Measurements from ENCODE around the gene SKAP1. TPM values are rescaled to one million over a fixed set of nuclear protein-coding genes. Genes with fewer than 3 reads are reported as not detected.

SKAP1 gene
- total and polyA plus RNA-seq, 5 donors: 0.38 to 0.77 (median 0.54) TPM; not detected in 1

GRCh38 chr17:48179071-48179945 is 250.7 kb downstream of the SKAP1 start:
- intact Hi-C loops (cut with DNase I): no loop called here
- H3K4me3 ChIP-seq (ENCODE audit: low read length): no peak overlapping the region
- ATAC-seq (no peak), DNase-seq (no peak)
- no peak overlapping the region for H3K27ac ChIP-seq (ENCODE audit: low read length)
- H3K9me3 ChIP-seq (ENCODE audit: control insufficient read depth, low read length): no peaks in the 10 kb centered on the region
- no peaks in the 10 kb centered on the region for H3K27me3 ChIP-seq (ENCODE audit: control insufficient read depth, insufficient read depth)
- 72% methylated on average over 4 of the region's 4 CpGs for WGBS
- no peaks in the 10 kb centered on the region for H3K4me1 ChIP-seq (ENCODE audit: control insufficient read depth, insufficient read depth, low read length)

GRCh38 chr17:48178317-48178716 is 251.7 kb downstream of the SKAP1 start:
- Histone ChIP-seq H3K27me3 (ENCODE audit: control insufficient read depth, insufficient read depth) (no peaks in the 10 kb centered on the region), H3K27ac (ENCODE audit: low read length) (no peak overlapping the region), H3K9me3 (ENCODE audit: control insufficient read depth, low read length) (no peaks in the 10 kb centered on the region), H3K4me1 (ENCODE audit: control insufficient read depth, insufficient read depth, low read length) (no peaks in the 10 kb centered on the region), H3K4me3 (ENCODE audit: low read length) (no peak overlapping the region)
- no peak for ATAC-seq
- 83% methylated on average over 4 of the region's 4 CpGs for WGBS
- DNase-seq: no peak
- intact Hi-C loops (cut with DNase I): no loop called here

GRCh38 chr17:48177816-48178215 is 252.2 kb downstream of the SKAP1 start:
- ATAC-seq: no peak
- H3K27me3 ChIP-seq (ENCODE audit: control insufficient read depth, insufficient read depth): no peaks in the 10 kb centered on the region

GRCh38 chr17:48176471-48176855 is 253.6 kb downstream of the SKAP1 start:
- 86% methylated on average over 3 of the region's 3 CpGs for WGBS
- intact Hi-C loops (cut with DNase I): no loop called here
- H3K9me3 ChIP-seq (ENCODE audit: control insufficient read depth, low read length): no peaks in the 10 kb centered on the region
- H3K4me3 ChIP-seq (ENCODE audit: low read length): no peak overlapping the region
- H3K27me3 ChIP-seq (ENCODE audit: control insufficient read depth, insufficient read depth): no peaks in the 10 kb centered on the region
- H3K27ac ChIP-seq (ENCODE audit: low read length): no peak overlapping the region
- ATAC-seq: no peak
- H3K4me1 ChIP-seq (ENCODE audit: control insufficient read depth, insufficient read depth, low read length): no peaks in the 10 kb centered on the region
- DNase-seq: no peak

More at GRCh38 chr17:48177816-48178215, 252.2 kb downstream of the SKAP1 start:
- Histone ChIP-seq H3K4me3 (ENCODE audit: low read length) (no peak overlapping the region), H3K27ac (ENCODE audit: low read length) (no peak overlapping the region), H3K4me1 (ENCODE audit: control insufficient read depth, insufficient read depth, low read length) (no peaks in the 10 kb centered on the region), H3K9me3 (ENCODE audit: control insufficient read depth, low read length) (no peaks in the 10 kb centered on the region)
- intact Hi-C loops (cut with DNase I): no loop called here
- WGBS: 72% methylated on average over 1 of the region's 1 CpG
- DNase-seq: no peak

- ATAC-seq: no peak
- H3K9me3 ChIP-seq (ENCODE audit: control insufficient read depth, low read length): no peaks in the 10 kb centered on the region
- H3K4me1 ChIP-seq (ENCODE audit: control insufficient read depth, insufficient read depth, low read length): no peaks in the 10 kb centered on the region
- intact Hi-C loops (cut with DNase I): no loop called here
- no peak overlapping the region for H3K27ac ChIP-seq (ENCODE audit: low read length)
- H3K4me3 ChIP-seq (ENCODE audit: low read length): no peak overlapping the region
- 57% methylated on average over 5 of the region's 5 CpGs for WGBS
- DNase-seq: no peak
- H3K27me3 ChIP-seq (ENCODE audit: control insufficient read depth, insufficient read depth): no peaks in the 10 kb centered on the region
Observed at GRCh38 chr17:48175692-48176470, 254.1 kb downstream of the SKAP1 start.

GRCh38 chr17:48174833-48175523 is 255.0 kb downstream of the SKAP1 start:
- intact Hi-C loops (cut with DNase I): no loop called here
- 64% methylated on average over 3 of the region's 3 CpGs for WGBS
- no peak overlapping the region for H3K27ac ChIP-seq (ENCODE audit: low read length)
- H3K4me1 ChIP-seq (ENCODE audit: control insufficient read depth, insufficient read depth, low read length): no peaks in the 10 kb centered on the region
- H3K27me3 ChIP-seq (ENCODE audit: control insufficient read depth, insufficient read depth): no peaks in the 10 kb centered on the region
- H3K4me3 ChIP-seq (ENCODE audit: low read length): no peak overlapping the region
- ATAC-seq (no peak), DNase-seq (no peak)
- no peaks in the 10 kb centered on the region for H3K9me3 ChIP-seq (ENCODE audit: control insufficient read depth, low read length)

GRCh38 chr17:48173191-48173984 is 256.6 kb downstream of the SKAP1 start:
- Histone ChIP-seq H3K27ac (ENCODE audit: low read length) (no peak overlapping the region), H3K9me3 (ENCODE audit: control insufficient read depth, low read length) (no peaks in the 10 kb centered on the region), H3K27me3 (ENCODE audit: control insufficient read depth, insufficient read depth) (no peaks in the 10 kb centered on the region), H3K4me3 (ENCODE audit: low read length) (no peak overlapping the region), H3K4me1 (ENCODE audit: control insufficient read depth, insufficient read depth, low read length) (no peaks in the 10 kb centered on the region)
- no peak for DNase-seq
- intact Hi-C loops (cut with DNase I): no loop called here
- no peak for ATAC-seq
- WGBS: 78% methylated on average over 8 of the region's 8 CpGs

- Histone ChIP-seq H3K4me1 (ENCODE audit: control insufficient read depth, insufficient read depth, low read length) (no peaks in the 10 kb centered on the region), H3K27me3 (ENCODE audit: control insufficient read depth, insufficient read depth) (peaks cover 3% of the 10 kb centered on the region), H3K4me3 (ENCODE audit: low read length) (no peak overlapping the region), H3K27ac (ENCODE audit: low read length) (no peak overlapping the region), H3K9me3 (ENCODE audit: control insufficient read depth, low read length) (no peaks in the 10 kb centered on the region)
- DNase-seq (no peak), ATAC-seq (no peak)
- intact Hi-C loops (cut with DNase I): no loop called here
- WGBS: 82% methylated on average over 1 of the region's 1 CpG
Observed at GRCh38 chr17:48169926-48170325, 260.1 kb downstream of the SKAP1 start.

- Histone ChIP-seq H3K9me3 (ENCODE audit: control insufficient read depth, low read length) (no peaks in the 10 kb centered on the region), H3K27me3 (ENCODE audit: control insufficient read depth, insufficient read depth) (peaks cover 3% of the 10 kb centered on the region), H3K27ac (ENCODE audit: low read length) (no peak overlapping the region), H3K4me3 (ENCODE audit: low read length) (no peak overlapping the region), H3K4me1 (ENCODE audit: control insufficient read depth, insufficient read depth, low read length) (no peaks in the 10 kb centered on the region)
- intact Hi-C loops (cut with DNase I): no loop called here
- DNase-seq (no peak), ATAC-seq (no peak)
- WGBS: 98% methylated on average over 1 of the region's 1 CpG
Observed at GRCh38 chr17:48163809-48164208, 266.2 kb downstream of the SKAP1 start.

- Histone ChIP-seq H3K4me1 (ENCODE audit: control insufficient read depth, insufficient read depth, low read length) (no peaks in the 10 kb centered on the region), H3K4me3 (ENCODE audit: low read length) (no peak overlapping the region), H3K27me3 (ENCODE audit: control insufficient read depth, insufficient read depth) (peaks cover 2% of the 10 kb centered on the region), H3K27ac (ENCODE audit: low read length) (no peak overlapping the region), H3K9me3 (ENCODE audit: control insufficient read depth, low read length) (no peaks in the 10 kb centered on the region)
- intact Hi-C loops (cut with DNase I): no loop called here
- no peak for DNase-seq
- ATAC-seq: no peak
- 59% methylated on average over 5 of the region's 5 CpGs for WGBS
Observed at GRCh38 chr17:48162946-48163506, 267.0 kb downstream of the SKAP1 start.
